Neural cell (in vitro differentiated cells): ENCODE data around the gene NACC2.

Experiments
- EP300 ChIP-seq: fragments of 450-650 bp; conservative IDR thresholded peaks from 2 replicates; pipeline ENCODE4 v1.6.1; 2014; ENCODE audit warnings: antibody characterized with exemption, mild to moderate bottlenecking, moderate library complexity; ENCODE audit not compliant: poor library complexity, severe bottlenecking
- EZH2 ChIP-seq: fragments of 200-600, 300-800 bp; shearing (Covaris generic), sonication (generic); IDR thresholded peaks from 2 replicates; pipeline ENCODE4 v1.6.1; 2014; ENCODE audit warnings: antibody characterized with exemption, low read length, borderline replicate concordance, mild to moderate bottlenecking; ENCODE audit not compliant: insufficient read depth, poor library complexity, severe bottlenecking
- RAD21 ChIP-seq: fragments of 450-650 bp; conservative IDR thresholded peaks from 2 replicates; pipeline ENCODE4 v1.6.1; 2014; ENCODE audit warnings: antibody characterized with exemption, mild to moderate bottlenecking, moderate library complexity
- SMC3 ChIP-seq: fragments of 450-650 bp; conservative IDR thresholded peaks from 2 replicates; pipeline ENCODE4 v1.6.1; 2014; ENCODE audit warnings: antibody characterized with exemption, mild to moderate bottlenecking, moderate library complexity; ENCODE audit not compliant: poor library complexity
- TAF1 ChIP-seq: IDR thresholded peaks from 2 replicates; pipeline ENCODE4 v1.6.1; 2012; ENCODE audit warnings: low read depth
- TF ChIP-seq, protein P1 (sequence below): fragments of 450-650 bp; IDR thresholded peaks from 2 replicates; pipeline ENCODE4 v1.5.1; 2014; ENCODE audit warnings: antibody characterized with exemption, mild to moderate bottlenecking, moderate library complexity; ENCODE audit not compliant: poor library complexity, severe bottlenecking

DNA sequence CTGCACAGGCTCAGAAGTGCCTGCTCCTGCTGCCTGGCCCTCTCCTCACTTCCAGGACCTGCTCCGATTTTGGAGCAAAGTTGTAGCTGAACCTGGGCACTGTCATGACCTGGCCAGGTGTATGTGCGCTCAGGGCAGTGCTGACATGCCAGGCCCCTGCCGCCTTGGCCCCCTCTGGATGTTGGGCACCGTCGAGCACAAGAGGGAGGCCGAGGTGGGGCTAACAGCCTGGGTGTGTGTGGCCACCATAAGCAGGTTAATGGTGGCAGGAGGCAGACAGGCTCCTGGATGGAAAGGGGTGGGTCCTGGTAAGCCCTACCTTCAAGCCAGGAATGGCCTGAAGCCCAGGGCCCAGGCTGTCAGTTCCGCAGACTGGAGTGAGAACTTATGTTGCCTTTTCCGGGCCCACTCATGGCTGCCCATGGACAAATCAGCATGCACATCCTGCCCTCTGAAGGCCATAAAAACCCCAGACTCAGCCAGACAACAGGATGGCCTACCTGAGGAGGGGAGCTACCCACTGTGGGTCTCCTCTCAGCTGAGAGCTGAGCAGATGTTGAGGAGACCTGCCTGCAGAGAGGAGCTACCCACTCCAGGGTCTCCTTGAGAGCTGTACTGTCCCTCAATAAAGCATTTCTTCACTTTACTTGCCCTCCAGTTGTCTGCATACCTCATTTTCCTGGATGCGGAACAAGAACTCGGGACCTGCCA is 66.2 kb downstream of the NACC2 start:
- TF ChIP-seq, protein P1, sequence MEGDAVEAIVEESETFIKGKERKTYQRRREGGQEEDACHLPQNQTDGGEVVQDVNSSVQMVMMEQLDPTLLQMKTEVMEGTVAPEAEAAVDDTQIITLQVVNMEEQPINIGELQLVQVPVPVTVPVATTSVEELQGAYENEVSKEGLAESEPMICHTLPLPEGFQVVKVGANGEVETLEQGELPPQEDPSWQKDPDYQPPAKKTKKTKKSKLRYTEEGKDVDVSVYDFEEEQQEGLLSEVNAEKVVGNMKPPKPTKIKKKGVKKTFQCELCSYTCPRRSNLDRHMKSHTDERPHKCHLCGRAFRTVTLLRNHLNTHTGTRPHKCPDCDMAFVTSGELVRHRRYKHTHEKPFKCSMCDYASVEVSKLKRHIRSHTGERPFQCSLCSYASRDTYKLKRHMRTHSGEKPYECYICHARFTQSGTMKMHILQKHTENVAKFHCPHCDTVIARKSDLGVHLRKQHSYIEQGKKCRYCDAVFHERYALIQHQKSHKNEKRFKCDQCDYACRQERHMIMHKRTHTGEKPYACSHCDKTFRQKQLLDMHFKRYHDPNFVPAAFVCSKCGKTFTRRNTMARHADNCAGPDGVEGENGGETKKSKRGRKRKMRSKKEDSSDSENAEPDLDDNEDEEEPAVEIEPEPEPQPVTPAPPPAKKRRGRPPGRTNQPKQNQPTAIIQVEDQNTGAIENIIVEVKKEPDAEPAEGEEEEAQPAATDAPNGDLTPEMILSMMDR = no peak
- TF ChIP-seq TAF1 = no peak
- TF ChIP-seq SMC3 = no peak
- no peak for TF ChIP-seq EZH2
- no peak for TF ChIP-seq EP300
- no peak for TF ChIP-seq RAD21
